DMS 273 treated with DMSO at 0.1 percent for 48 hours (cell line): Measurements from ENCODE around the gene NEO1.
"Not testable (repeated sequence)": the region's sequence is repeated elsewhere in the genome, so short reads cannot be mapped to it uniquely, and the experiment has no call there.

ENCODE experiments used
- DNase-seq: peaks from one replicate; lab custom pipeline; 2025; lab: John Stamatoyannopoulos, UW

NEO1 gene

DNA sequence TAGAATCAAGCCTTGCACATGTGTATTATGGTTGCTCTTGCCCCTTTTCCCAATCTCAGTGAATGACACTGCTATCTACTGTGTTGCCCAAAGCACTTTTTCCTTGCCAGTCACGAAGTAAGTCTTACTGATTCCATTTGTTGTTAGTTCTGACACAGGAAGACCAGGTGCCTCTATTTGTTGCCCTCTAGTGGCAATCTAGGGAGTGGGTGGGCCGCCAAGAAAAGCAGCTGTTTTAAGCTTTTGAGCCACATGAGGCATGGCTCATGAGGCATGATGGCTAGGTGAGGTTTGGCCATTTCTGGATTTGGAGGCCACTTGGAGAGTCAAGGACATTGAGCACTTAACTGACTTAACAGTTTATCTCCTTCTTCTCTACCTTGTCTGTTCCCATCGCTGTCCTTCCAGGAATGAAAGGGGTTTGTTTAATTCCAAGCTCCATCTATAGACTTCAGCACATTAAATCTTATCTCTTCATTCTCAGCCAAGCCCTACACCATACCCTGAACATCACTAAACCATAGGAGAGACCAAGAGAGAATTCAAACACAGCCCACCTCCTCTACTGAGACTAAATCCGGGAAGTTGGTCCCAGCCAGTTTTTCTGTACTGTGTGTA is 213.4 kb downstream of the NEO1 start:
- DNase-seq = no peak

DNA sequence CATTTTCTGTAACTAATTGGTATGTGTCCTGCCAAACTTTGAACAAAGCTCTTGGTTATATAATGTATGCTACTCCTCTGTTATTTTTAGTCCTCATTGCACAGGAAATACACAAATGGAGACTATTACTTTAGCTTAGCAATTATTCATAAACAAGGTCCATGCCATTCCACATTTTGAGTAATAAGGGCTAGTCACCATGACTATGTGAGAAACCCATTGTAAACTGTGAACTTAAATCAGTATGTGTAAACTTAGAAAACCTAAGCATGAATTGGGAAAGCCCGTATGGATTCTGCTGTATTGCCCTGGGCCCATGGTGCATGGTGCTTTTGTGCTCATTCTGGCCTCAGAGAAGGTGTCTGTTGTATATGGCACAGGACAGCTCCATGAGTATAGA is 216.2 kb downstream of the NEO1 start:
- DNase-seq = no peak

DNA sequence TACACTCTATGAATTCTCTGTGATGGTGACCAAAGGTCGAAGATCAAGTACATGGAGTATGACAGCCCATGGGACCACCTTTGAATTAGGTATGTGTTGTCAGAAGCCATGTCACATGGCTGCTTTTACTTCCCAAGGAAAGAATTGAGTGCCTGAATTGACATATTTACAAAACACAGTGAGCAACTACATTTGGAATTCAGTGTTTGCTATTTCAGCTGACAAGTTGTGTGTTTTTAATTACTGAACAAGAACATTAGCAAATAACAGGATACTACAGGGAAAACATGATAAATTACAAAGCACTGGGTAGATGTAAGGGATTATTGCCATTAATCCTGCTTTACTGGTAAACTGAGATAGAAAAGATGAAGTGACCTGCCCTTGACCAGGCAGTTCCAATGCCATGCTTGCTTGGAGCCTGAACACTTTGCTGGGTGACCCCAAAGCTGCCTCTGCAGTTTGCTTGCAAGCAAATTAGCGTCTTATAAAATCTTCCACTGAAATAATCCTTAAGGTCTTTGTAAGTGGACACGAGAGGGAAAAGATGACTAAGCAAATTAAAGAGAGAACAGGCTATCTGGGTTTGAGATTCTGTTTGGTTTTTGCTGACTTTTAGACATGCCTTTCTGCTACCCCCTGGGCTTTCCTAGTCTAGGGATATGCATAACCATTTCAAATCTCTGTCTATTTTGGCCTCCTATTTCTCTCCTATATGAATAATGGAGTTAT is 218.3 kb downstream of the NEO1 start:
- DNase-seq = no peak

DNA sequence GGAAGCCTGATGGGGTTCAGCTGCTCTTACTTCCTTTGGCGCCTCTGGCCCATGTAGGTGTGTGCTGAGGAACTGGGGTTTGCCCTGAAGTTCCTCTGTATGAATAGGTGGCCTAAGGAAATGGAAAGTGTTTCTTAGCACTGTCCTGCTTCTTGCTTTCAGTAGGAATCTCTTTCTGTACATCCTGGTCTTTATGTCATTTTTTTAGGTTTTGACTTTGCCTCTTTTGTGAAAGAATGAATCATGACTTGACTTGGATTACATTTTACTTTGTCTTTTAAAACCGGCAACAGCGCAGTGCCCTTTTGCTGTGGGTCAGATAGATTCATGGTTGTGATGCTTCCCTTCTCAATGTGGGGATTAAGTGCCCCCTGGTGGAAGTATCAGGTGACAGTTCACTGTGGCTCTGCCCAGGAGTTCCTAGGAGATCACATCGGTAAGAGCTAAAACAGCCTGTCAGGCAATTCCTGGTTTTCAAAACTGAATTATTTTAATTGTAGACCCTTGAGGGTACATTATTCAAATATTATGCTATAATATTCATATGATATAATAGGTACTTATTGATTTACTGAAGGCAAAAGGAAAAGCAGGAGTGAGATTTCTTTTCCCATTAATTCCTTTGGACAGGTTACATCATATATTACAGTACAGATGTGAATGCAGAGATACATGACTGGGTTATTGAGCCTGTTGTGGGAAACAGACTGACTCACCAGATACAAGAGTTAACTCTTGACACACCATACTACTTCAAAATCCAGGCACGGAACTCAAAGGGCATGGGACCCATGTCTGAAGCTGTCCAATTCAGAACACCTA is 221.1 kb downstream of the NEO1 start:
- DNase-seq = no peak

DNA sequence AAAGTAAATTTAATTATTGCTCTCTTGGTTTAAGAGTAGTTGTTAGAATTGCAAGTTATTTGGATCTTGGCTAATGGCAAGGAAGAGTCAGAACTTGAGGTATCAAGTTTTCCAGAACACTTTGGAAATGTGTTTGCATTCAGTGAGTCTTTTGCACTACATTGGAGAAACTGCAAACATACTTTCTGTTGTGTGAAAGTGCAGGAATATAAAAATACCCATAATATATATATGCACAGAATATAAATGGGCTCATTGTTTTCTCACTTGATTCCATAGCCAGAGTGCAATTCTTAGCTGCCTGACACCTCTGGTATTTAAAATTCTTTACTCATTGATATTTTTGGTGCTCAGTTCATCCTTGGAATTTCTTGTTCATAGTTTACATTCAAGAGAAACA is 223.6 kb downstream of the NEO1 start:
- no peak for DNase-seq

DNA sequence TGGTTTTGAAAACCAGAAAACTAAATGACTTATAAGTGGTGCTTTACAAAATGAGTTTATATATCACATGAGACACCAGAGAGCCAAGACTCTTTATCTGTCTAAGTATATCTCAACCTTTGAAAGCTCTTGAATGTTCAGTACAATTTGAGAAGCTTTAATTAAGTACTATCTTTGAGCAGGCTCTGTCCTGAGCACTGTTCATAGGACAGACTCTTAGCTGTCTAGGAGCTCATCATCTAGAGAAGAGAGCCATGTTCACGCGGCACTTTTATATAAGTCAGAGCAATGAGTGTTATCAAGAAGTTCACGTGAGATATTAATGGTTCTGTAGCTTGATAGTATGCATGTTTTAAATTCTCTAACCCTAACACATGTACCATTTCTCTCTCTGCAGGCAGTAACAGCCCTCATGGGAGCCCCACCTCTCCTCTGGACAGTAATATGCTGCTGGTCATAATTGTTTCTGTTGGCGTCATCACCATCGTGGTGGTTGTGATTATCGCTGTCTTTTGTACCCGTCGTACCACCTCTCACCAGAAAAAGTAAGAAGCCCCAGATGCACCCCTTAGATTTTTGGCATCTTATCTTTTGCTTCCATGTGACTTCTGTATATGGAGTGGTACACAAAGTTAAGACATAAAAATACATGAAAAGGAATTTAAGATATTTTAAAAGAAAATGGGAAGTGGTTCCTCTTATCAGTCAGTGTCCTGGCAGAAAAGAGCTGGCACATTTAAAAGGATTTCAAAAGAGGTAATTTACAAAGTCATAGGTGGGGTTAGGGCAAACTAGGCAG is 230.5 kb downstream of the NEO1 start:
- DNase-seq = no peak

DNA sequence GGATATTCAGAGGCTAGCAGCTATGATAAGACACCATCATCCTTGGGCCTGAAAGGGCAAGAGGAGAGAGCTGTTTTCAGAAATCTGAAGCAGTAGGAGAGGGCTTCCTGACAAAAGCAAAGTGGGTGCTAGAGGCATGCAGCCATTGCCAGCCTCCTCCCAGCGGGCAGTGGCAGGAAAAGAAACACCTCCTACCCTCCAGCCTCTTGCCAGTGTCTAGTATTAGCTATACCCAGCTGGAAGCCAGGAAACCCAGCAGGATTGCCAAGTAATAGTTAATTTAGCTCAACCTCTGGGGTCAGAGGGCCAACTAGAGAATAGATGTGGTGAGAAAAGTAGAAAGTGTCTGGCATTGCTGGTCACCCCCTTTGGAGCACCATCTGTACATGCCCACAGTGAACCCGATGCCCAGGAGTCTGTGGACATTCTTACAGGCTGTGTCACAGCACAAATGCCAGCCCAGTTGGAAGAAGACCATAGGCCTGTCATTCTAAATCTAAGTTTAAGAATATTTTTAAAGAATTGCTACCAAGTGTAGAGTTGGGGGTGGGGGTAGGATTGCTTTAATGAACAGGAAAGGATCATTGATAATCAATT is 231.2 kb downstream of the NEO1 start:
- DNase-seq = no peak

DNA sequence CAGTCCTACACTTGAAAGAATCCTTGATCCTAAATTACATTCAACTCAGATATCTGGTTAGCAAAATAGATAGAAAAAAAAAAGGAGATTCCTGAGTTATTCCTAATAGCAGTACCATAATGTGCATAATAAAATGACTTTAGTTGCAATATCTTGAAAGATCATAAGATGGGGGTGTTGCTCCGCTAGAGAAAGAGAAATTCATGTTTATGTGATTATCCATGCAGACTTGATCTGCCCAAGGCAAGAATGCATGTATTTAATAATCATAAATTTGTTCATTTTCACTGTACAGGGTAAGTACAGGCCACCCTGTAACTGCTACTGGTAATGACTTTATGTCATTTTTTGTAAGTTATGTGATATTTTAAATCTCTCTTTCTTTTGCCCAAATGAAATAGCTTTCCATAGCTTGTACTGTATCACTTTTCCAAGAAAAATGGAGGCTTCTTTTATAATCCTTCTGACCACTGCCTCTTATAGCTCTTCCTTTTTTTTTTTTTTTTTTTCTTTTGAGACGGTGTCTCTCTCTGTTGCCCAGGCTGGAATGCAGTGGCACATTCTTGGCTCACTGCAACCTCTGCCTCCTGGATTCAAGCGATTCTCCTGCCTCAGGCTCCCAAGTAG is 231.9 kb downstream of the NEO1 start:
- DNase-seq = no peak

DNA sequence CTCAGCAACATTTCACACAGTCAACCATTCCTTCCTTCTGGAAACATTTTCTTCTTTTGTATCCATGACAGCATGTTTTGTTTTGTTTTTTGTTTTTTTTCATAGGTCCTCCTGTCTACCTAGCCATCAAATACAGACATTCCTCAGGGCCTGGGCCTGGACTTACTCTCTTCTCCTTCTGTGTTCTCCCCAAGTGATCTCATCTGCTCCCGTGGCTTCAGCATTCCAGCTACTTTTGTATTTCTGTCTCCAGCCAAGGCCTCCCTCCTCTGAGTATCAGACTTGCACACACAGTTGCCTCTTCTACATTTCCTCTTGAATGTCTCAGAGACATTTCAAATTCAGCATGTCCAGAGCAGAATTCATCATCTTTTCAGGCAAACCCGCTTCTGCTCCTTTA is 234.0 kb downstream of the NEO1 start:
- DNase-seq = no peak

DNA sequence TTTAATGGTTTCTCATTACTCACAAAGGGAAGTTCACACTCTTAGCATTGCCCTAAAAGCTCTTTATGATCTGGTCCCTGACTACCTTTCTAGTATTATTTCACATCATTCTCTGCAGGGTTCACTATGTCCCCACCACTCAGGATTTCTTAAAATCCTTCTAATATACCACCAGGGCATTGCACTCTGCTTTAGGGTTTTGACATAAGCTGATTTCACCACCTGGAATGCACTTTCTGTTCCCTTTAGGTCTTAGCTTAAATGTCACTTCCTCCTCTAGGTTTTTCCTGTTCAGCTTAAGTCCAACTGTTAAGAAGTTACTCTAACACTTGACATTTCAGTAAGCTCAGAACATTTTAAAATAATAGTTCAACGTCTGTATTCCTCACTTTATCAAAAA is 234.8 kb downstream of the NEO1 start:
- DNase-seq = no peak

DNA sequence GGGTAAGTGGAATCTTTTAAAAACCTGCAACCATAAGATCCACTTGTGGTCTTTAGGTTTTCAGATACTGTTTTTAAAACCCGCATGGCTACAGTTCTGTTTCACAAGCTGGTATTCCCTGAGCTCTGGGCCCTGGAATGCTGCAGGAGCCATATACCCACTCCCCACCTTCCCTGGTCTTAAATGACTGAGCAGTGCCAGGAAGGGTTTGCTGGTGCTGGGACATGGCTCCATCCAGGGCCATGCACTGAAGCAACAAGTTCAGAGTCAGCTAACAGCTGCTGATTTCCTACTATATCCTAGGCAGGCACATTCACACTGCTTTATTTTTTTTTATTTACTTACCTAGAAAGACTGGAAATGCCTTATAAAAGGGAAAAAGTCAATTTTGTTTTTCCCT is 239.2 kb downstream of the NEO1 start:
- DNase-seq = no peak

DNA sequence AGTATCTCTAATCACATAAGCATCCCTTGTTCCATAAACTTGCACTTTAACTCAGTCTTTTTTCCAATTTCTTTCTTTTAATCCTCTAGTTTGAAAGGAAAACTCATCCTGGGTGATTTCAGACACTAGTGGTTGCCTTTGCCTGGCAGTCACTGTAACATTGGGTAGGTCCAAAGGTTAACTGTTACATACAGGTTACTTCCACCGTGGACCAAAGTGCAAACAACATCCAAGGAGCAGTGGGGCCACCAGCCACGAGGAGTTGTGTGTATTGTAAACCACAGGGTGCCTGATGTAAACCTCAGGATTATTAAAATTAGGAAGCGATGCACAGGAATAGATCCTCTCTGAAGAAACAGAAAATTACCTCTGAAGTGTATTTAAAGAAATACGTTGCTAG is 241.5 kb downstream of the NEO1 start:
- DNase-seq = no peak

DNA sequence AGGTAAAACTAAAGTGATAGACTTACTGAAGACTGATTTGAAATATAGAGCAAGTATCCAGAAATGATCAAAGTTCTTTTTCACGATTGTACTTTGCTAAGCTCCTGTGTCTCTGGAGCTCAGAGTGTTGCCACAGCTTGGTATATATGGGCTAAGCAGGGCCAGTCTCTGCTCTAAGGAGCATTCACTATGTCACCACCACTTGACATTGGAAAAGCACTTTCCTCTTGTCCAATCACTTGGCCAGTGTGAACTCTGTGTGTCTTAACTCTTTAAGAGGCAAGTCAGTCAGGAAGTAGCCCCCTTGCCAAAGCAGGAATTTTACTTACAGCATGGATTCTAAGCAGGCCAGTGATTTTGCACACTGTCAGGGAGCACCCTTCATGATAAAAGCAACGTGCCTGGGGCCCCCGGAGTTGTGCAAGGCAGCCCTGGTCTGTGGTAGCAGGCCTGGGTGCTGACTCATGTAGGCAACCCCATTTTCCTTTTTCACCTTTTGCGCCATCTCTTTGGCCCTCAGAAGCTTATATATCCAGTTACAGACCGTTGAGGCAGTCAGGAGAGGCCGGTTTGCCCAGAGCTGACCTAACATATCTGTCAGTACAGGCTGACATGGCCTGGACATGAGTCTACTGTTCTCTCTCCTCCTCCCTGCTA is 243.5 kb downstream of the NEO1 start:
- no peak for DNase-seq

DNA sequence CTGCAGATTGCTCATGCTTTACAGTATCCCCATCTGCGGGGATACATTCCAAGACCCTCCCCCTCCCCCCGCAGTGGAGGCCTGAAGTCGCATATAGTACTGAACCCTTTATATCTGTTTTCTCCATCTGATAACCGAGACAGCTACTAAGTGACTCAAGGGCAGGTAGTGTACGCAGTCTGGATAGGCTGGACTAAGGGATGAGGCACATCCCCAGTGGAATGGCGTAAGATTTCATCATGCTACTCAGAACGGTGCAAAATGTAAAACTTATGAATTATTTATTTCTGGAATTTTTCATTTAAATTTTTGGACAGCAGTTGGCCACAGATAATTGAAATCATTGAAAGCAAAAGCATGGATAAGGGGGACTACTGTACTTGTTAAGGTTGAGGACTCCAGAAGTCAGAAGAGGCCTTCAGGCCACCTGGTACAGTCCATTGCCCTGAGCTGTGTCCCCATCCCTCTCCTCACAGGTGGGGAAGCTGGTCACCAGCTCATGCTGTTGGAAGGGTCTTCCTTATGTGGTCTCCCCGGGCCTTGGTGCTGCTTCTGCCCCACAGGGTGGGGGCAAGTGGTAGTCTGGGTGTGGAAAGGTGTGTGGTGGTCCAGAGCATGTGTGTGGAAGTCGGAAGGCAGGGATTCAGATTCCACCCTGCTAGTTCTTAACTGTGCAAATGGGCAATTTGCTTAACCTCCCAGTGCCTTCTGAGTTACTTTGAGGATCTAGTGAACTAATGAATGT is 244.5 kb downstream of the NEO1 start:
- no peak for DNase-seq

DNA sequence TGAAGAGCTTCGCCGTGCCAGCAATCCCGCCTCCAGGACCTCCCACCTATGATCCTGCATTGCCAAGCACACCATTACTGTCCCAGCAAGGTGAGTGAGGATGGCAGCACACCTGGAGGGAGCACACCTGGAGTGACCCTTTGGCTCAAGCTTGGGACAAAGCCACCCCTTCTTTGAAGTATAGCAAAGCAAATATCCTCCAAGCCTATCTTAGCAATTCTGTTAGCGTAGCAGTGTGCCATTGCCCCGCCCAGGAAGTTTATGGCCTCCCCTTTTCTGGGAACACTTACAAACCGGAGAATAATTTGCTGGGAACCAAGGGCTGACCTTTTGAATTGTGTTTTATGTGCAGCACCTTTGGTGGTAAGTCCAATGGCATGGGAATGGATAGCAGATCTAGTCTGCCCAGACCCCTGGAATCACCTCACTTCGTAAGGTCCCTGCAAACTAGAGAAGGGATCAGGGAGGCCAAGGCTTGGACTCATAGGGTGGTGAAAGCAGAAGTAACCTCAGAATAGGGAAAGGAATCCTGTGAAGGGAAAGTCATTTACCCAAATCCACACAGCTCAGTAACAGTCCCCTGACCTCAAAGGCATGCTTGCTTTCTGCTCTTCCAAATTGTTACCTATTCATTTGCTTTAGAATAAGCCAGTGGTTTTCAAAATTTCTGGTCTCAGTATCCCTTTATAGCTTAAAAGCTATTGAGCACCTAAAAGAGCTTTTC is 246.4 kb downstream of the NEO1 start:
- no peak for DNase-seq

DNA sequence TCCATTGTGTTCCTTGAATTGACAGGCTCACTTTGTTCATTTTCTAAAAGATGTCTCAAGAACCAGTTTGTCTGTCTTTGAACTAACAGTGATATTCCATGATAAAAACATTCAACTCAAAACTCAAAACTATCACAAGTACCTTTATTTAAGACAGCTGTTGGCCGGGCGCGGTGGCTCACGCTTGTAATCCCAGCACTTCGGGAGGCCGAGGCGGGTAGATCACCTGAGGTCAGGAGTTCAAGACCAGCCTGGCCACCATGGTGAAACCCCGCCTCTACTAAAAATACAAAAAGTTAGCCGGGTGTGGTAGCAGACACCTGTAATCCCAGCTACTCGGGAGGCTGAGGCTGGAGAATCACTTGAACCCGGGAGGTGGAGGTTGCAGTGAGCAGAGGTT is 248.0 kb downstream of the NEO1 start:
- DNase-seq = not testable (repeated sequence)

DNA sequence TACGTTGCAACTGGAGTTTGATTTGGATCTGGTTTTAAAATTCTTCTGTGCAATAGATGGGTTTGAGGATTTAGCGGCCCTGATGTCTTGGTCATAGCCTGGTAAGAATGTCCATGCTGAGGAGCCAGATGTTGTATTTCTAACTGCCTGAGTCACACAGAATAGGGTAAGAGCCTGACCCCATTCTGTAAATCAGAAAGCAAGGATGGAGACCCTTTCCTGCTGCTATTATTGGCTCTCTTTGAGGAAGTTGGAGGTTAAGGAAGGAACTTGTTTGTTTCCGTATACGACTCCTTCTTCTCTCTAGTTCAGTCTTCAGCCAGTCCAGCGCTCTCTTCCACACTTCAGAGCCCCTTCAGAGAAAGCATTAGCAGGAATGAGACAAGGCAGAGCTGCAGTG is 251.4 kb downstream of the NEO1 start:
- DNase-seq = no peak

DNA sequence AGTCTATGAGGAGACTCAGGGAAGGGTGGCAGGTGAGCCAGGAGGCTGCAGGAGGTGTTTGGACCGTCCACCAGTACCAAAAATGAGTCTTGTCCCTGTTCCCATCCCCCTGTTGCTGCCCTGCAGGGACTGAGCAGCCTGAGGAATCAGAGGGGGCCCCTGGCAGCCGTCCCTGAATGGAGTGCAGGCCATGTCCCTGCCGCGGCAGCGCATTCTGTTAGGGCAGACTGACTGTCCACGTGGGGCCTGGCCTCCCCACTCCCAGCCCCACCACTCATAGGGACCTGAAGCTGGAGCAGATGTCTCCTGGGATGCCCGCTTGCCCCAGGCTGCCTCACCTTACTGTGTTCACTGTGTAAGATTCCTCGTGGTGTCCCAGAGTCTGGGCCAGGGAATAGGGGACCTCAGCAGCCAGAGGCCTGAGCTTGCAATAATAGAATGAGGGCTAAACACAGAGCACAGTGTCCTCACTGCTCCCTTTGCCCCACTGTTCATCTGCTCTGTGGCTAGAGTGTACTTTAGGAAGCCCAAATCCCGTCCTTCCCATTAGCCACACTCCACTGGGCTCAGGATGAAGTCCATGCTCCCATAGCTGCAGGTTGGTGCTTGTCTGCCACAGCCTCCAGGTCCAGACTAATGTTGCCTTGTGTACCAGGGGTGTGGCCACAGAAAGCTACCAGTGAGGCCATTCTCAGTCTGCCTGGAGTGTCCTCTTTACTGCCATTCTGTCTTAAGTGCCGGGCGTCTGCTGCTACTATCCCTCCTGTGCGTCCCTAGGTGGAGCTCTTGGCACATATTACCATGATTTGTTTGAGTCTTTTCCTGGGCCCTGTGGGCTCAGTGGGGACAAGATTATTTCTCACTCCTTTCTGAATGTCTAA is 253.3 kb downstream of the NEO1 start:
- no peak for DNase-seq

DNA sequence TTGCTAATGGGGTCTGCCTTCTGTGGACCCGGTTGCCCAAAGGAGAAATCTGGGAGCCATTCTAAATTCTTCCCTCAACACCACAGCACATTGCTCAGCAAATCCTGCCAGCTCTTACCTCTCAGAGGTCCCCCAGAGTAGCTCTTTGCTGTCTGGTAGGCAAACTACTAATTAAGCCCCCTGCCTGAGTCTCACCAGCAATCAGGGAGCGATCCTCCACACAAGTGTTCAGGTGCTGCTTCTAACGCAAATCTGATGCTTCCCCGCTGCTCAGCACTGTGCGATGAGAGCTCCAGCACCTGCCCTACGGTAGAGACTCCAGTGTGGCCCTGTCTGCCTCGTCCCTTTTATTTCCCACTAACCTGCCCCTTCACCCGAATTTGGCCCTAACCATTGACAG is 256.0 kb downstream of the NEO1 start:
- DNase-seq = no peak
